ENCODE data around the gene PSG5. TPM values are rescaled to one million over a fixed set of nuclear protein-coding genes. Genes with fewer than 3 reads are reported as not detected.

Gene PSG5
- polyA plus RNA-seq, 1 donor: 0.12 TPM

Other genes with a start within 250 kb of the PSG5 start
- gene PSG7, start 249.3 kb downstream of the PSG5 start, polyA plus RNA-seq (ENCODE audit: insufficient read length): not detected
- gene PSG11, start 160.1 kb downstream of the PSG5 start, polyA plus RNA-seq (ENCODE audit: insufficient read length): not detected
- not detected for gene PSG2, start 103.8 kb downstream of the PSG5 start, polyA plus RNA-seq (ENCODE audit: insufficient read length)
- 0.42 TPM for gene PSG4, start 19.1 kb upstream of the PSG5 start, polyA plus RNA-seq (ENCODE audit: insufficient read length)
- not detected for gene PSG9, start 83.0 kb upstream of the PSG5 start, polyA plus RNA-seq (ENCODE audit: insufficient read length)
- gene CD177, start 167.2 kb upstream of the PSG5 start, polyA plus RNA-seq (ENCODE audit: insufficient read length): 0.20 TPM
- not detected for gene TEX101, start 228.4 kb upstream of the PSG5 start, polyA plus RNA-seq (ENCODE audit: insufficient read length)

All from left kidney (tissue), 1 donor.